GM18520 (cell line): ENCODE measurements around the gene CDK5RAP3.
"Not testable (repeated sequence)": the region's sequence is repeated elsewhere in the genome, so short reads cannot be mapped to it uniquely, and the experiment has no call there.

Source experiments
- ATAC-seq: cut with Tn5 transposase; IDR thresholded peaks from one replicate; pipeline ENCODE4 v1.9.1; 2021; ENCODE audit not compliant: unreplicated experiment

The CDK5RAP3 gene

GRCh38 chr17:47996201-47996600 is 25.3 kb downstream of the CDK5RAP3 start:
- no peak for ATAC-seq

DNA sequence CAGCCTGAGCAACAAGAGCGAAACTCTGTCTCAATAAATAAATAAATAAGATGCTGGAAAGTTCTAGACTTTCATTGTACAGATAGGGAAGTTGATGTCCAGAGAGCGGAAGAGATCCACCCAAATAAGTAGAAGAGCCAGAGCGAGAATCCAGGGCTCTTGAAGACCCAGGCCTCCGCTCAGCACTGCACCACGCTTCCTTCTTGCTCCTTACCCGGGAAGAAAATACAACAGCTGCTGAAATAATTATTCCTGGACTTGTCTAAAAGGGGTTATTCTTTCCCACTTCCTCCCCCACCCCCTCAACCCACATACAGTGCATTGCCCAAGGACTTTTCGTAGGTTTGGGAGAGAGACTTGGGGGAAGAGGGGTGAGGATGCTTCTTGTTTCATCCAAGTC is 26.7 kb downstream of the CDK5RAP3 start:
- ATAC-seq, result no peak

DNA sequence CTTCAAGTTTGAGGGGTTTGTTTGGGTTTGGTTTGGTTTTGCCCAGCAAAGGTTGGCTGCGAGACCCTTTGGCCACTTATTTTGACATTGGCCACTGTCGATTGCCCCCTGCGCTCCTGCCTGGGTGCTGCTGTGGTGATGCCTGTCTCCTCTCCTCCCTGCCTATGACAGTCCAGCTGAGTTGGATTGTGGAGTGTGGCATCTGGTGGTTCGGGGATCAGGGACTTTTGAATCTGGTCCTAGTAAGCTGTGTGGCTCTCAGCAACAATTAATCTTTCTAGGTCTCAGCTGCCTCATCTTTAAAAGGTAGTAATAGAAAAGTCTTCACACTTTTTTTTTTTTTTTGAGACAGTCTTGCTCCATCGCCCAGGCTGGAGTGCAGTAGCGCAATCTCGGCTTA is 27.1 kb downstream of the CDK5RAP3 start:
- no peak for ATAC-seq

- ATAC-seq, result no peak
Measured at GRCh38 chr17:47999582-47999981, 28.7 kb downstream of the CDK5RAP3 start.

GRCh38 chr17:48001197-48001596 is 30.3 kb downstream of the CDK5RAP3 start:
- no peak for ATAC-seq

- not testable (repeated sequence) for ATAC-seq
Measured at GRCh38 chr17:48001657-48002056, 30.7 kb downstream of the CDK5RAP3 start.

GRCh38 chr17:48002266-48002915 is 31.5 kb downstream of the CDK5RAP3 start:
- ATAC-seq, result no peak

DNA sequence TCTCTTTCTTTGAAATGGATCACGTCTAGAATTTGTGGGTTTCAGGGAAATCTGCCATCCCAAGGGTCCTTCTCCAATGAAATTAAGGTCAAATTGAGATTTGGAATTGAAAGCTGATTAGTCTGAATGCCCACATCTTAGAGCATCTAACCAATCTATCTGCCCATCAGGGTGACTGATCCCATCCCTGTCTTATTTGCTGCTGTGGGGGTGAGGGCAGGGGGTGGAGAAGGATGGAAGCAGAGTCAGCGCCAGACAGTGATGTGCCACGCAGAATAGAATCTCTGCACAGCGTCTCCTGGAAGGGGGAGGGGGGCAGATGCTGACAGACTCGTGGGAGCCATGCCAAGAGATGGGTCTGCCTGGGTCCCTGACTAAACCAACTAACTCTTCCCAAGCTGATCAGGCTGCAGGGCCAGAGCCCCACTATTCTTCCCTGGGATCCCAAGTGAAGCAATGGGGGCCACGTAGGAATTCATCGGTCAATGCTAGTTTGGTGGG is 32.1 kb downstream of the CDK5RAP3 start:
- ATAC-seq, result no peak

GRCh38 chr17:48003417-48004151 is 32.7 kb downstream of the CDK5RAP3 start:
- ATAC-seq, result no peak

DNA sequence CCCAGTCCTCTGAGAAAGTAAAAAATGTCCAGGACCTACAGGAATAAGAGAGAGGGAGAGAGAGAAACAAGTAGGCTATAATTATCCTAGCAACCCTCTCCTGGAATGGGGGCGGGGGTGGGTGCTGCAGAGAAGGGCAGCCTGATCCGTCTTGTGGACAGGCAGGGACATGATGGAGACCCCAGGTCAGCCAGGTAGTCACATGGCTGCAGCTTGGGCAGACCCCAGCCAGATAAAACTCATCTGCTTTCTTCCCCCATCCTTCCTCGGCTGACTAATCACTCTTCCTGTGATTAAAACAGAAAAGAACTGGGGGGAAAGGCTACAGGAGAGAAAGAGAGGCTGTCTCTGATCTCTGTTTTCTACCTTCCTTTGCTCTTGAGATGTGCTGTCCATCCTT is 34.1 kb downstream of the CDK5RAP3 start:
- ATAC-seq, result no peak

DNA sequence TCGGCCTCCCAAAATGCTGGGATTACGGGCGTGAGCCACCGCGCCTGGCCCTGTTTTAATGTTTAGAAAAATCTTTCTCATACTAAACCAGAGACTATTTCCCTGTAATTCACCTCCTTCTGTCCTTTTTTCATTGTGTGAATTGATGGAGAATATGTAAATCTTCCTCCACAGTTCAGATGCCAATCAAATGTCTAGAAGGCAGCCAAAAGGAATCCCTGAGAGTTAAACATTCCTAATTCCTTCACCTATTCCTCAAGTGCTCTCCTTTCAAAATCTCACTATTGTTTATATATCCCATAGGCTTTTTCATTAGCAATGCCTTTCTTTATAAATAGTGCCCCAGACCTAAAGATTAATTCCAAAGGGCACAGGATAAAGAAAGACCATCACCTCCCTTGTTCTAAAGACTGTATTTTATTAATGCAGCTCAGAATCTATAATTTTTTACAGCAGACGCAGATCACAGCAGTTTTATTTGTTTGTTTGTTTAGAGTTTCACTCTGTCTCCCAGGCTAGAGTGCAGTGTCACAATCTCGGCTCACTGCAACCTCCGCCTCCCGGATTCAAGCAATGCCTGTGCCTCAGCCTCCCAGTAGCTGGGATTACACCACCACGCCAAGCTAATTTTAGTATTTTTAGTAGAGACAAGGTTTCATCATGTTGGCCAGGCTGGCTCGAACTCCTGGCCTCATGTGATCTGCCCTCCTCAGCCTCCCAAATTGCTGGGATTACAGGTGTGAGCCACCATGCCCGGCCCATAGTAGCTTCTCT is 36.2 kb downstream of the CDK5RAP3 start:
- no peak for ATAC-seq

GRCh38 chr17:48010193-48010592 is 39.3 kb downstream of the CDK5RAP3 start:
- no peak for ATAC-seq

- ATAC-seq, result no peak
Measured at GRCh38 chr17:48011405-48012150, 40.7 kb downstream of the CDK5RAP3 start.

DNA sequence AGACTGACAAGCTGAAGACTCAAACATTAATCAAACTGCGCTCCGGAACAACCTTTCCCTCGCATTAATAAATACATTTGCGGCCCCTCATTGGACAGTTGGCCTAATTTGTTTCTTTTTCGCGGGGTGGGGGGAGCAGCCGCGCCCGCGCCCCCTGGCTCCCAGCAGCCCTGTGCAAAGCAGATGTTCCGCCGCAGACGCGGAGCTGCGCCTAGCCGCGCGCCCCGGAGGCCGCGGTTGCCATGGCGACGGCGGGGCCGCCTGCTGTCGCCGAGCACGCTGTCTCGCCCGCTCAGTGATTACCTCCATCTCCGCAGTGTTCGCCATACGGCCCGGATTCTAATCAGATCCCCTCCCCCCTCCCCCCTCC is 41.2 kb downstream of the CDK5RAP3 start:
- peak; percentile 45 for ATAC-seq

DNA sequence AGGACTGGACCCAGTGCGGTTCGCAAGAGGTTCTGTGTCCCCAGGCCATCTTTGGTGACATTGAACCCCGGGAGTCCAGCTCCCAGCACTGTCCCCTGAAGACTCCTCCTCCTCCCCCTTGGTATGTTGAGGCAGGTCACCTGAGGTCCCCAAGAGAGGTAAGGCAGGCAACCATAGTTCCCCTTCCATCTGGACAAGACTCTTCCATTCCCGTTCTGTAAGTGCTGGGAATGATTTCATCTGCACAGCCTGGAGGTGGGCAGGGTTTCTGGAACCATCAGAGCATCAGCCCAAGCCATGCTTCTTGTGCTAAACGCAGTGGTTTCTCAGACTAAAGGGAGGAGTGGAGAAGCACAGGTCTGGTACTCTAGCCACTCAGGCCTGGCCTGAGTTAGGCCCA is 41.7 kb downstream of the CDK5RAP3 start:
- ATAC-seq, result no peak

- no peak for ATAC-seq
Measured at GRCh38 chr17:48013876-48014594, 43.1 kb downstream of the CDK5RAP3 start.

DNA sequence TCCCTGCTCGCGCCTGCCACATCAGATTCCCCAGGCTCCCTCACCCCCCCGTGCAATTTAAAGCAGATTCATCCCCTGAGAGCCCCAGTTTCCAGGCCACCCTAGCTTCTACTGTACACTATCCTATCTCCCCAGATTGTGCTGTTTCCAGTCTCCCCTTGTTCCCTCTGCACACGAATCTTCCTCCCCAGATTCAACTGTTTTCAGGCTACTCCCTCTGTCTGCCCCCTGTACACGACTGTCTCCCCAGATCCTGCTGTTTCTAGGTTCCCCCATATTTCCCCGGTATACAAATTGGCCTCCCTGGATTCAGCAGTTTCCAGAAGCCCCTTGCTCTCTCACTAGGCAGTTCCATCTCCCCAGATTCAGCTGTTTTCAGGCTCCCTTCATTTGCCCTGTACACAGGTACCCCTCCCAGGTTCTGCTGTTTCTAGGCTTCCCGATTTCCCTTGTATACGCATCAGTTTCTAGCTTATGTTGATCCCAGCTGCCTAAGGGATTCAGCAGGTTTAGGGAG is 43.7 kb downstream of the CDK5RAP3 start:
- ATAC-seq, result no peak

GRCh38 chr17:48016112-48016511 is 45.2 kb downstream of the CDK5RAP3 start:
- ATAC-seq, result no peak

- ATAC-seq, result not testable (repeated sequence)
Measured at GRCh38 chr17:48017817-48018158, 46.9 kb downstream of the CDK5RAP3 start.

DNA sequence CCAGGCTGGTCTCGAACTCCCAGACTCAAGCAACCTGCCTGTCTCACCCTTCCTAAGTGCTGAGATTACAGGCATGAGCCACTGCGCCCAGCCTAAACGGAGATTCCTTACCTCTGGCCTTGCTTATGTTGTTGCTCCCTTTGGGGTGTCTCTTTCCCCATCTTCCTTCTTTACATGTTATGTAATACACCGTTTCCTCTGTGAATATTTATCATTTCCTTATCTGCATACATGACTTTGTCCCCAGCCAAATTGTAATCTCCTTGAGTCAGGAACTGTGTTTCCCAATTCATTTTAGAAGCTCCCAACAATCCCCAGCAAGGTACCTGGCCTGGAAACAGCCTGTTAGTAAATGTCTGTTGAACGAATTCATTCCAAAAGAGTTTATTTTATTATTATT is 51.0 kb downstream of the CDK5RAP3 start:
- ATAC-seq, result no peak
